KOPT-K1 (cell line): ENCODE results near the gene IDI1.
A peak's percentile ranks its signal among the peaks of the same experiment; 100 is the strongest.
"Not testable (repeated sequence)": the region's sequence is repeated elsewhere in the genome, so short reads cannot be mapped to it uniquely, and the experiment has no call there.

Source experiments
- H3K27ac ChIP-seq: fragments of 200-600 bp; sonication (generic); 2 replicates; pipeline ENCODE4 v1.5.1; 2016; ENCODE audit warnings: antibody characterized with exemption, mild to moderate bottlenecking, low read depth, low read length; ENCODE audit not compliant: poor library complexity, severe bottlenecking
- H3K36me3 ChIP-seq: fragments of 200-600 bp; sonication (generic); 2 replicates; pipeline ENCODE4 v1.5.1; 2017; ENCODE audit warnings: antibody characterized with exemption, mild to moderate bottlenecking, low read length, moderate library complexity; ENCODE audit not compliant: insufficient read depth
- H3K9me3 ChIP-seq: fragments of 200-600 bp; sonication (generic); 2 replicates; pipeline ENCODE4 v1.5.1; 2017; ENCODE audit warnings: antibody characterized with exemption, low read length, mild to moderate bottlenecking; ENCODE audit not compliant: insufficient read depth, poor library complexity, severe bottlenecking

IDI1 gene

DNA sequence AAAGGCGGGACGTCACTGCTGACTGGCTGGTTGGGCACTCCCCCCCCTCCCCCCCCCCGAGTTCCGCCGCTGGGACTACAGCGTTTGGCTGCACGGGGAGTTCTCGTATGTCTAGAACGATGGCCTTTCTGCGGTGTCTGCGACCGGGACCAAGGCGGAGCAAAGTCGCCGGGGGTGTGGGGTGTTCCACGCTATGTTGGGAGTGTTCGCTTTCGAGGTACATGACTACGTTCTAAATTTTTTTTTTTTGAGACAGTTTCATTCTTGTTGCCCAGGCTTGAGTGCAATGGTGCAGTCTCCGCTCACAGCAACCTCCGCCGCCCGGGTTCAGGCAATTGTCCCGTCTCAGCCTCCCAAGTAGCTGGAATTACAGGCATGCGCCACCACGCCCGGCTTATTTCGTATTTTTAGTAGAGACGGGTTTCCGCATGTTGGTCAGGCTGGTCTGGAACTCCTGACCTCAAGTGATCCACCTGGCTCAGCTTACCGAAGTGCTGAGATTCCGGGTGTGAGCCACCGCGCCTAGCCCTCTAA, 573 bp upstream of the IDI1 start:
- H3K36me3 ChIP-seq, result peaks cover 59% of the 10 kb centered on the region
- H3K9me3 ChIP-seq, result no peaks in the 10 kb centered on the region
- peak overlapping the region; percentile 89 for H3K27ac ChIP-seq

GRCh38 chr10:1048349-1048731, 579 bp downstream of the IDI1 start:
- H3K9me3 ChIP-seq, result no peaks in the 10 kb centered on the region
- H3K36me3 ChIP-seq, result peaks cover 59% of the 10 kb centered on the region
- H3K27ac ChIP-seq, result peak overlapping the region; percentile 89

GRCh38 chr10:1047937-1048336, 982 bp downstream of the IDI1 start:
- H3K9me3 ChIP-seq, result no peaks in the 10 kb centered on the region
- peak overlapping the region; percentile 89 for H3K27ac ChIP-seq
- H3K36me3 ChIP-seq, result peaks cover 59% of the 10 kb centered on the region

GRCh38 chr10:1045415-1045814, 3.5 kb downstream of the IDI1 start:
- Histone ChIP-seq H3K9me3 (no peaks in the 10 kb centered on the region), H3K36me3 (peaks cover 59% of the 10 kb centered on the region), H3K27ac (no peak overlapping the region)

GRCh38 chr10:1044964-1045363, 4.0 kb downstream of the IDI1 start:
- Histone ChIP-seq H3K36me3 (peaks cover 64% of the 10 kb centered on the region), H3K9me3 (no peaks in the 10 kb centered on the region), H3K27ac (no peak overlapping the region)

- H3K27ac ChIP-seq, result no peak overlapping the region
- H3K36me3 ChIP-seq, result peaks cover 72% of the 10 kb centered on the region
- no peaks in the 10 kb centered on the region for H3K9me3 ChIP-seq
Observed at GRCh38 chr10:1044146-1044545, 4.8 kb downstream of the IDI1 start.

GRCh38 chr10:1043532-1043995, 5.4 kb downstream of the IDI1 start:
- no peak overlapping the region for H3K27ac ChIP-seq
- no peaks in the 10 kb centered on the region for H3K9me3 ChIP-seq
- H3K36me3 ChIP-seq, result peaks cover 76% of the 10 kb centered on the region

GRCh38 chr10:1041514-1041913, 7.4 kb downstream of the IDI1 start:
- Histone ChIP-seq H3K9me3 (no peaks in the 10 kb centered on the region), H3K27ac (no peak overlapping the region), H3K36me3 (peaks cover 97% of the 10 kb centered on the region)

- no peak overlapping the region for H3K27ac ChIP-seq
- peaks cover 88% of the 10 kb centered on the region for H3K36me3 ChIP-seq
- H3K9me3 ChIP-seq, result no peaks in the 10 kb centered on the region
Observed at GRCh38 chr10:1040133-1040532, 8.8 kb downstream of the IDI1 start.

DNA sequence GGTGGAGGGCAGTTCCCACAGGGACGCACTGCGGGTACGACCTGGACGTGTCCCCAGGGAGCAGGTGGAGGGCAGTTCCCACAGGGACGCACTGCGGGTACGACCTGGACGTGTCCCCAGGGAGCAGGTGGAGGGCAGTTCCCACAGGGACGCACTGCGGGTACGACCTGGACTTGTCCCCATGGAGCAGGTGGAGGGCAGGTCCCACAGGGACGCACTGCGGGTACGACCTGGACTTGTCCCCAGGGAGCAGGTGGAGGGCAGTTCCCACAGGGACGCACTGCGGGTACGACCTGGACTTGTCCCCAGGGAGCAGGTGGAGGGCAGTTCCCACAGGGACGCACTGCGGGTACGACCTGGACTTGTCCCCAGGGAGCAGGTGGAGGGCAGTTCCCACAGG, 10.2 kb downstream of the IDI1 start:
- not testable (repeated sequence) for H3K9me3 ChIP-seq, H3K27ac ChIP-seq
- H3K36me3 ChIP-seq, result peaks cover 74% of the 10 kb centered on the region

DNA sequence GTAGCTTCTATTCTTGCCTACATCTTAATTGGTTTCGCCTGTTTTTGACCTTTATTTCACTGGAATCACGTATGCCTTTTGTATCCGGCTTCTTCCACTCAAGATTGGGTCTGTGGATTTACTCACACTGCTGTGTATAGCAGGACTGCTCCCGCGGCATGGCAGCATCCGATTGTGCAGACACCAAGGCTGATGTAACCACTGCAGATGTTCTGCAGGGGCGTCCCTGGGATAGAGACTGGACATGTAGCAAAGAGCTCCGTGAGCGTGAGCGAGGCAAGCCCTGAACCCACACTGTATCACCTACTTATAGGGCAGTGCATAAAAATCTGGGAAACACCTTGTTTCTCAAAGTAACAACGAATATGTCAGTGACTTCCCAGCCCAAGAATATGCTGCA, 11.8 kb downstream of the IDI1 start:
- Histone ChIP-seq H3K27ac (no peak overlapping the region), H3K36me3 (peaks cover 57% of the 10 kb centered on the region), H3K9me3 (no peaks in the 10 kb centered on the region)

DNA sequence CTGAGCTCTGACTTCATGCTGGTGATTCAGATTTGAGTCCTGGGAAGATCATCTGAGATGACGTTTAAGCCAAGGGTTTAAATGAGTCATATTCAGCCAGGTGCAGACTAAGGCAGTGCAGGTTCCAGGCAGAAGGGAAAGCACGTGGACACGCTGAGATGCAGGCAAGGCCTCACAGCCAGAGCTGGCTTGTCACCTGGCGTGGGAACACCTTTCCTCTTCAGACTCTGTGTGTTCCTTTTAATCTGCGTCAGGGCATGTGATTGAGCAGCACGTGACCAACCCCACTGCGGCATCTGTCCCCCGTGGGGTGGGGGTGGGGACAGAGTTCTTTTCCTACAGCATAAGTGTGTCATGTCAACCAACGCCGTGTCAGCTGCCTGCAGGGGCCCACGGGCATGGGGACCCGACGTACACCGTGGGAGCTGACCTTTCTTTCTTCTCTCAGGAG, 12.6 kb downstream of the IDI1 start:
- no peak overlapping the region for H3K27ac ChIP-seq
- no peaks in the 10 kb centered on the region for H3K9me3 ChIP-seq
- H3K36me3 ChIP-seq, result peaks cover 50% of the 10 kb centered on the region

GRCh38 chr10:1035201-1035600, 13.7 kb downstream of the IDI1 start:
- Histone ChIP-seq H3K27ac (no peak overlapping the region), H3K9me3 (no peaks in the 10 kb centered on the region), H3K36me3 (peaks cover 38% of the 10 kb centered on the region)

GRCh38 chr10:1034758-1035157, 14.2 kb downstream of the IDI1 start:
- Histone ChIP-seq H3K9me3 (no peaks in the 10 kb centered on the region), H3K36me3 (peaks cover 34% of the 10 kb centered on the region), H3K27ac (no peak overlapping the region)

DNA sequence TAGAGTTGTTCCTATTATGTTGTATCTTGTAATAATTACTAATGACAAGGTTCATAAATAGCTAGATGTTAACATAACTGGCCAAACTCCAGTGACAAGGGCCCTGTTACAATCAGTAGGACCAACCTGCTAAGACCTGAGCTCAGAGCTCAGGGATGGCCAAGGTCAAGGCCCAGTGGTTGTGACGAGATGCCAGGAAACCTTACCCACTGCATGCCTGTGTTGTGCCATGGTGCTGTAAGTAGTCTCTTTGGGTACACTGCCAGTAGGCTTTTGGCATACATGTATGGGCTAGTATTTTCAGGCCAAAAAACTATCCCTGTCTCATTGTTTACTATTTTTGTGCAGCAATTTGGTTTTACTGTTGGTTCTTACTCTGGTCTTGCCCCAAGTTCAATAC, 15.3 kb downstream of the IDI1 start:
- H3K27ac ChIP-seq, result no peak overlapping the region
- H3K9me3 ChIP-seq, result no peaks in the 10 kb centered on the region
- H3K36me3 ChIP-seq, result peaks cover 24% of the 10 kb centered on the region

- H3K36me3 ChIP-seq, result no peaks in the 10 kb centered on the region
- H3K27ac ChIP-seq, result no peak overlapping the region
- no peaks in the 10 kb centered on the region for H3K9me3 ChIP-seq
Observed at GRCh38 chr10:1029838-1030237, 19.1 kb downstream of the IDI1 start.
